OCI-LY1 (cell line): ENCODE data around the gene DNTTIP2.
"Not testable (repeated sequence)": the region's sequence is repeated elsewhere in the genome, so short reads cannot be mapped to it uniquely, and the experiment has no call there.

ENCODE experiments used
- H2AFZ ChIP-seq: fragments of 200-600 bp; sonication (generic), shearing (Covaris generic); 2 replicates; pipeline ENCODE4 v1.6.0; 2014; ENCODE audit warnings: antibody characterized with exemption, mild to moderate bottlenecking, low read length
- H3F3A ChIP-seq: fragments of 200-600 bp; sonication (generic), shearing (Covaris generic); 2 replicates; pipeline ENCODE4 v1.6.0; 2014; ENCODE audit warnings: mild to moderate bottlenecking, antibody characterized with exemption, low read length, moderate library complexity; ENCODE audit not compliant: insufficient read depth
- H3K27ac ChIP-seq: fragments of 200-600 bp; sonication (generic); 2 replicates; pipeline ENCODE4 v1.5.1; 2014; ENCODE audit warnings: low read length, mixed run types, mild to moderate bottlenecking, low read depth; ENCODE audit not compliant: poor library complexity, severe bottlenecking
- H3K27me3 ChIP-seq: fragments of 200-600 bp; sonication (generic); 2 replicates; pipeline ENCODE4 v1.6.0; 2014; ENCODE audit warnings: antibody characterized with exemption, mild to moderate bottlenecking, low read length, moderate library complexity; ENCODE audit not compliant: insufficient read depth
- H3K36me3 ChIP-seq: fragments of 200-600 bp; sonication (generic); 2 replicates; pipeline ENCODE4 v1.6.1; 2014; ENCODE audit warnings: mild to moderate bottlenecking, antibody characterized with exemption, low read length, moderate library complexity, mixed read lengths; ENCODE audit not compliant: insufficient read depth
- H3K4me1 ChIP-seq: fragments of 200-600 bp; sonication (generic); 2 replicates; pipeline ENCODE4 v1.5.1; 2014; ENCODE audit warnings: mild to moderate bottlenecking, low read length, moderate library complexity; ENCODE audit not compliant: insufficient read depth, severe bottlenecking
- H3K4me2 ChIP-seq: fragments of 200-600 bp; sonication (generic), shearing (Covaris generic); 2 replicates; pipeline ENCODE4 v1.6.1; 2014; ENCODE audit warnings: low read length
- H3K4me3 ChIP-seq: fragments of 200-600 bp; sonication (generic); 2 replicates; pipeline ENCODE4 v1.5.1; 2014; ENCODE audit warnings: low read length, low read depth, mild to moderate bottlenecking, mixed read lengths; ENCODE audit not compliant: poor library complexity, severe bottlenecking
- H3K79me2 ChIP-seq: fragments of 200-600 bp; shearing (Covaris generic); 2 replicates; pipeline ENCODE4 v1.6.1; 2016; ENCODE audit warnings: mixed run types, low read length, mixed read lengths; ENCODE audit not compliant: insufficient read depth
- H3K9ac ChIP-seq: fragments of 200-600 bp; sonication (generic), shearing (Covaris generic); 2 replicates; pipeline ENCODE4 v1.6.1; 2014; ENCODE audit warnings: mild to moderate bottlenecking, low read length, mixed read lengths
- H3K9me2 ChIP-seq: fragments of 200-600 bp; sonication (generic), shearing (Covaris generic); 2 replicates; pipeline ENCODE4 v1.6.1; 2014; ENCODE audit warnings: low read depth, mild to moderate bottlenecking, low read length, mixed read lengths
- H3K9me3 ChIP-seq: fragments of 200-600 bp; shearing (Covaris generic); 2 replicates; pipeline ENCODE4 v1.6.1; 2014; ENCODE audit warnings: low read length, mixed read lengths
- H4K20me1 ChIP-seq: fragments of 200-600 bp; sonication (generic), shearing (Covaris generic); 2 replicates; pipeline ENCODE4 v1.6.0; 2016; ENCODE audit warnings: mild to moderate bottlenecking, low read length; ENCODE audit not compliant: insufficient read depth
- CTCF ChIP-seq: fragments of 200-600 bp; sonication (generic), shearing (Covaris generic); IDR thresholded peaks from 2 replicates; pipeline ENCODE4 v1.5.1; 2017; ENCODE audit warnings: mild to moderate bottlenecking, antibody characterized with exemption, low read length, moderate library complexity, mixed read lengths
- EZH2 ChIP-seq: fragments of 200-600 bp; sonication (generic), shearing (Covaris generic); IDR thresholded peaks from 2 replicates; pipeline ENCODE4 v1.8.0; 2017; ENCODE audit warnings: borderline replicate concordance, mixed run types, mild to moderate bottlenecking, antibody characterized with exemption, low read length, moderate library complexity, mixed read lengths

Gene DNTTIP2

DNA sequence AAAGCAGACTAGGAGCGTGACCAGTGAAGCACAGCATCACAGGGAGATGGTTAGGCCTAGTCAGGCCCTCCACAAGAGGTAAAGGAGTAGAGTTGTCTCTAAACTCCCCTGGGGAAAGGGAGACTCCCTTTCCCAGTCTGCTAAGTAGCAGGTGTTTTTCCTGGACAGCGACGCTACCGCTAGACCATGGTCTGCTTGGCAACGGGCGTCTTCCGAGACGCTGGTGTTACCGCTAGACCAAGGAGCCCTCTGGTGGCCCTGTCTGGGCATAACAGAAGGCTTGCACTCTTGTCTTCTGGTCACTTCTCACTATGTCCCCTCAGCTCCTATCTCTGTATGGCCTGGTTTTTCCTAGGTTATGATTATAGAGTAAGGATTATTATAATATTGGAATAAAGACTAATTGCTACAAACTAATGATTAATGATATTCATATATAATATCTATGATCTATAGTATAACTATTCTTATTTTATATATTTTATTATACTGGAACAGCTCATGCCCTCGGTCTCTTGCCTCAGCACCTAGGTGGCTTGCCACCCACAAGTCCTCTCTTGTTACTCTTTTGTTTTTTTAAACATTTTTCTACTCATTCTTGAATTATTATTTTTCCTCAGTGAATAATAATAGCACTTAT lies 28.2 kb downstream of the DNTTIP2 start:
- not testable (repeated sequence) for H3K4me1 ChIP-seq, H3K36me3 ChIP-seq, H3K79me2 ChIP-seq, H3K9me3 ChIP-seq, H3K9me2 ChIP-seq, H3F3A ChIP-seq, H4K20me1 ChIP-seq, H3K27ac ChIP-seq, H3K9ac ChIP-seq, H2AFZ ChIP-seq, H3K27me3 ChIP-seq
- peak overlapping the region; percentile 42; the same call in 1 of the 2 replicates for H3K4me2 ChIP-seq
- peak; percentile 40 for TF ChIP-seq CTCF
- peak overlapping the region; percentile 26 for H3K4me3 ChIP-seq

- no peaks in the 10 kb centered on the region for H3K79me2 ChIP-seq
- H2AFZ ChIP-seq, result no peak overlapping the region
- H3K4me3 ChIP-seq, result peak overlapping the region; percentile 79
- peaks cover 14% of the 10 kb centered on the region for H3K4me1 ChIP-seq
- no peaks in the 10 kb centered on the region; the same call in 1 of the 2 replicates for H3F3A ChIP-seq
- no peaks in the 10 kb centered on the region for H3K36me3 ChIP-seq
- no peaks in the 10 kb centered on the region for H3K27me3 ChIP-seq
- no peaks in the 10 kb centered on the region for H3K9me2 ChIP-seq
- no peak overlapping the region for H3K27ac ChIP-seq
- peak overlapping the region; percentile 73 for H3K4me2 ChIP-seq
- TF ChIP-seq EZH2 (no peak), CTCF (no peak)
- H3K9ac ChIP-seq, result peak overlapping the region; percentile 66
- H3K9me3 ChIP-seq, result no peaks in the 10 kb centered on the region
- H4K20me1 ChIP-seq, result no peaks in the 10 kb centered on the region
Observed at GRCh38 chr1:93848350-93848883, 30.6 kb downstream of the DNTTIP2 start.

DNA sequence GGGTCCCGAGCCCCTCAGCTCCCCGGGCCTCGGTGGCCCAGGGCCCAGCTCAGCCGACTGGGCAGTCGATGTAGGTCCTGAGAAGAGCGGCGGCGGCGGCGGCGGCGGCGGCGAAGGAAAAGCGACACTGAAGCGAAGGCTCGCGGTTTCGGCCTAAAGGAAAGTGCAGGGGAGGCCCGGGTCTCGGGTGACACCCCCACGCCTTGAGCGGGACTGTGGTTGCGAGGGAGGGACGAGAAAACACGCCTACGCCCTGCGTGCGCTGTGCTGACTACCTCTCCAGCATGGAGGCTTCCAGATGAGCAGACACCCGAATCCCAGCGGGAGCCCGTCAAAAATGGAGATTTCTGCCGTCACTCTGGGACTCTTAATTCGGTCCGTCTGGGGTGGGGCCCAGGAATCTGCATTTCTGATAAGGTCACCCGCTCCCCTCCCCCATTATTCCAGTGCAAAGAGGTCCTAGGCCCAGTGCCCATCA lies 31.2 kb downstream of the DNTTIP2 start:
- no peaks in the 10 kb centered on the region for H3K36me3 ChIP-seq
- H3K4me3 ChIP-seq, result peak overlapping the region; percentile 79
- H2AFZ ChIP-seq, result peak overlapping the region; percentile 47; the same call in 1 of the 2 replicates
- H3K9me3 ChIP-seq, result no peaks in the 10 kb centered on the region
- no peaks in the 10 kb centered on the region for H3K27me3 ChIP-seq
- H3K9me2 ChIP-seq, result no peaks in the 10 kb centered on the region
- TF ChIP-seq EZH2, result no peak
- TF ChIP-seq CTCF, result no peak
- no peaks in the 10 kb centered on the region for H4K20me1 ChIP-seq
- peaks cover 14% of the 10 kb centered on the region for H3K4me1 ChIP-seq
- H3K9ac ChIP-seq, result peak overlapping the region; percentile 66
- H3F3A ChIP-seq, result no peaks in the 10 kb centered on the region; the same call in 1 of the 2 replicates
- peak overlapping the region; percentile 38 for H3K27ac ChIP-seq
- H3K4me2 ChIP-seq, result peak overlapping the region; percentile 73
- no peaks in the 10 kb centered on the region for H3K79me2 ChIP-seq
